K562 (cell line): ENCODE measurements around the gene BRD3. TPM values are rescaled to one million over a fixed set of nuclear protein-coding genes. Genes with fewer than 3 reads are reported as not detected.

Source experiments
- ATAC-seq: fragments of 200-7000 bp; cut with Tn5 transposase; 3 replicates; pipeline ENCODE4 v1.9.1; 2020; ENCODE audit warnings: moderate library complexity
- BruUV-seq: library from RNA; stranded (reverse); fragments of 400-500 nt; replicated peaks from 2 replicates; lab custom pipeline; 2021; lab: Mats Ljungman, UMichigan
- CTCF ChIA-PET: fragments of 300-600 bp; formaldehyde crosslinking; extraction: SDS; loops from one replicate; lab custom pipeline; 2021; ENCODE audit warnings: low intra/inter-chr PET ratio; lab: Yijun Ruan, JAX
- POLR2A ChIA-PET: fragments of 300-600, 350-650 bp; sonication (Branson Sonifier 250); formaldehyde crosslinking; extraction: SDS; loops from one replicate; lab custom pipeline; 2021; ENCODE audit warnings: antibody characterized with exemption, inconsistent platforms; lab: Yijun Ruan, JAX
- DNase-seq, 4 experiments: peaks; one replicate each; pipeline versions ENCODE4 v3.0.0 to v3.0.0-alpha.2; 2011 to 2018; ENCODE audit warnings: low spot score in 3 of 4, mixed read lengths in 3 of 4; ENCODE audit errors: extremely low read depth in 1 of 4
- FAIRE-seq: peaks from 2 replicates; lab custom pipeline; 2011; peaks lifted over from hg19 to GRCh38; lab: Jason Lieb, UNC
- H2AFZ ChIP-seq: 2 replicates; pipeline ENCODE4 v1.6.0; 2011; ENCODE audit warnings: low read depth, low read length, control low read depth, inconsistent platforms
- H3K27ac ChIP-seq: fragments of 200-600 bp; 3 replicates; pipeline ENCODE4 v1.8.0; 2011; ENCODE audit warnings: low read depth, mild to moderate bottlenecking, control low read depth, inconsistent platforms, low read length, moderate library complexity, mixed read lengths; ENCODE audit errors: extremely low read depth
- H3K27me3 ChIP-seq, 2 experiments: fragments of 300-600 bp in 1 of 2; 2 replicates in 1 of 2; 3 replicates in 1 of 2; pipeline versions ENCODE4 v1.6.0 to v1.8.0; 2011; ENCODE audit warnings: inconsistent platforms in 2 of 2, low read length in 2 of 2, mild to moderate bottlenecking in 1 of 2, mixed read lengths in 1 of 2, moderate library complexity in 1 of 2; ENCODE audit not compliant: control insufficient read depth in 2 of 2, insufficient read depth in 2 of 2
- H3K36me3 ChIP-seq: fragments of 300-600 bp; 3 replicates; pipeline ENCODE4 v1.8.0; 2011; ENCODE audit warnings: mild to moderate bottlenecking, low read length, inconsistent platforms; ENCODE audit not compliant: control insufficient read depth, insufficient read depth
- H3K4me1 ChIP-seq, 2 experiments: fragments of 200-600 bp in 1 of 2; replicated peaks in 1 of 2; 2 replicates in 1 of 2; 3 replicates in 1 of 2; pipeline versions ENCODE4 v1.5.1 to v1.8.0; 2011; ENCODE audit warnings: inconsistent platforms in 2 of 2, low read length in 2 of 2, mild to moderate bottlenecking in 1 of 2, mixed read lengths in 1 of 2, moderate library complexity in 1 of 2; ENCODE audit not compliant: control insufficient read depth in 2 of 2, insufficient read depth in 2 of 2
- H3K4me2 ChIP-seq: 2 replicates; pipeline ENCODE4 v1.6.1; 2011; ENCODE audit warnings: low read length, control low read depth, inconsistent platforms, mixed read lengths; ENCODE audit not compliant: insufficient read depth
- H3K4me3 ChIP-seq: fragments of 200-600 bp; sonication (generic), shearing (Covaris generic); 2 replicates; pipeline ENCODE4 v1.5.1; 2016; ENCODE audit warnings: control low read depth, inconsistent platforms
- H3K79me2 ChIP-seq: fragments of 200-600 bp; 3 replicates; pipeline ENCODE4 v1.8.0; 2011; ENCODE audit warnings: low read length, inconsistent platforms; ENCODE audit not compliant: control insufficient read depth, insufficient read depth
- H3K9ac ChIP-seq, 2 experiments: 2 replicates each; pipeline versions ENCODE4 v1.6.0 to v1.6.1; 2011; ENCODE audit warnings: low read depth in 2 of 2, low read length in 2 of 2, control low read depth in 1 of 2, inconsistent platforms in 1 of 2, mild to moderate bottlenecking in 1 of 2, mixed read lengths in 1 of 2; ENCODE audit not compliant: insufficient read depth in 1 of 2
- H3K9me1 ChIP-seq: one replicate; pipeline ENCODE4 v1.6.0; 2011; ENCODE audit warnings: inconsistent platforms, mild to moderate bottlenecking, low read length, moderate library complexity; ENCODE audit not compliant: control insufficient read depth, insufficient read depth
- H3K9me3 ChIP-seq: replicated peaks from 2 replicates; pipeline ENCODE4 v1.5.1; 2011; ENCODE audit warnings: low read depth, low read length, inconsistent platforms; ENCODE audit not compliant: control insufficient read depth, insufficient read depth
- H4K20me1 ChIP-seq: replicated peaks from 2 replicates; pipeline ENCODE4 v1.6.1; 2011; ENCODE audit warnings: low read length, inconsistent platforms, mixed read lengths; ENCODE audit not compliant: control insufficient read depth, insufficient read depth
- DACH1 ChIP-seq: fragments of 450-650 bp; IDR thresholded peaks from 2 replicates; pipeline ENCODE4 v1.6.1; 2018; ENCODE audit not compliant: partially characterized antibody
- GTF2B ChIP-seq: IDR thresholded peaks from 2 replicates; pipeline ENCODE4 v1.6.1; 2011; ENCODE audit not compliant: insufficient read length; ENCODE audit errors: extremely low read depth
- HNRNPH1 ChIP-seq: fragments of 200-400 bp; formaldehyde crosslinking; optimal IDR thresholded peaks from 2 replicates; pipeline ENCODE3; 2017; ENCODE audit warnings: low read depth, mild to moderate bottlenecking, low read length, moderate library complexity
- KLF13 ChIP-seq: fragments of 450-650 bp; IDR thresholded peaks from 2 replicates; pipeline ENCODE4 v1.6.1; 2016; ENCODE audit warnings: missing genetic modification characterization, low read depth, mild to moderate bottlenecking, missing compliant biosample characterization, moderate library complexity, borderline replicate concordance
- SRSF7 ChIP-seq: fragments of 200-400 bp; formaldehyde crosslinking; optimal IDR thresholded peaks from 2 replicates; pipeline ENCODE3; 2017; ENCODE audit warnings: mild to moderate bottlenecking, low read depth, low read length
- TCF3 ChIP-seq: sonication (generic); formaldehyde crosslinking; IDR thresholded peaks from 2 replicates; pipeline ENCODE4 v1.4.0; 2020; ENCODE audit warnings: mild to moderate bottlenecking, missing genetic modification reagents
- TFE3 ChIP-seq: fragments of 450-650 bp; formaldehyde crosslinking; IDR thresholded peaks from 2 replicates; pipeline ENCODE4 v1.4.0; 2020; ENCODE audit warnings: mild to moderate bottlenecking, mixed read lengths
- WGBS: fragments of 100-300 bp; shearing (Covaris generic); methylation state at CpG from one replicate; pipeline ENCODE4 v1.1.6; 2016; ENCODE audit warnings: low coverage, mixed read lengths; ENCODE audit not compliant: insufficient coverage; ENCODE audit errors: missing lambda C conversion rate; 5-methylcytosine and 5-hydroxymethylcytosine counted together
- in situ Hi-C: fragments of 300-500 bp; cut with MboI; formaldehyde crosslinking; loops from 4 replicates; pipeline ENCODE4 v1.15.0; 2018; ENCODE audit warnings: inconsistent platforms, mixed read lengths
- intact Hi-C: fragments of 100-400 bp; cut with micrococcal nuclease; formaldehyde crosslinking; loops from 2 replicates; pipeline ENCODE4 v1.14.2; 2022
- polyA plus RNA-seq, 8 experiments: library from polyadenylated mRNA; depleted of rRNA in 4 of 8; stranded (reverse) in 5 of 8; unstranded in 3 of 8; fragments of >200 nt; fragmentation: Nextera tagmentation in 2 of 8; fragmentation: Illumina TruSeq in 1 of 8; extraction: Ambion mirVana in 2 of 8; extraction: Trizol in 1 of 8; gene quantifications; 2 replicates each; pipeline versions ENCODE4 v1.2.1 to v1.2.3, GENCODE V29; 2011 to 2014; ENCODE audit warnings: inconsistent platforms in 1 of 8, missing spikeins in 1 of 8
- total RNA-seq, 7 experiments: library from RNA; depleted of rRNA in 6 of 7; stranded (reverse); fragments of >200 nt in 6 of 7; fragmentation: Illumina TruSeq in 2 of 7; extraction: Trizol in 2 of 7; gene quantifications; 2 replicates each; pipeline versions ENCODE4 v1.2.1 to v1.2.3, GENCODE V29; 2011 to 2021; ENCODE audit warnings: low replicate concordance in 1 of 7

The BRD3 gene
- total and polyA plus RNA-seq, 9 of the 15 experiments (the other 6 are each of a cell fraction or from before 2014, with no cell fraction given), result 0.82 to 37.1 (median 4.2) TPM

GRCh38 chr9:133999851-134000265 lies 68.0 kb downstream of the BRD3 start:
- Histone ChIP-seq H3K9ac (no peak overlapping the region), H3K9me3 (no peaks in the 10 kb centered on the region), H3K4me1 (peaks cover 0 to 1% of the 10 kb centered on the region in 2 experiments; a peak in 1 of 5 replicates), H3K9me1 (no peaks in the 10 kb centered on the region), H3K27ac (no peak overlapping the region), H3K27me3 (peaks cover 3 to 27% of the 10 kb centered on the region in 2 experiments; a peak in 4 of 5 replicates), H3K79me2 (no peaks in the 10 kb centered on the region), H2AFZ (no peak overlapping the region), H3K4me2 (no peak overlapping the region), H3K4me3 (no peak overlapping the region), H4K20me1 (no peaks in the 10 kb centered on the region), H3K36me3 (no peaks in the 10 kb centered on the region)
- CTCF ChIA-PET, result no interaction called here
- 2% methylated on average over 6 of the region's 6 CpGs for WGBS
- BruUV-seq, result no TSS peak
- POLR2A ChIA-PET, result no interaction called here
- intact Hi-C loops, result no loop called here
- ATAC-seq, result no peak
- no peak for DNase-seq
- TF ChIP-seq TCF3 (CRISPR knock-in tag), result no peak
- no peak for TF ChIP-seq DACH1
- TF ChIP-seq HNRNPH1, result no peak
- no peak for TF ChIP-seq TFE3 (CRISPR knock-in tag)
- TF ChIP-seq GTF2B, result no peak
- no peak for TF ChIP-seq SRSF7
- no peak for TF ChIP-seq KLF13 (tag)
- in situ Hi-C loops, result loop anchor here (5.0 kb wide), 1 partner anchor 213 kb away; no protein-coding TSS in a partner anchor
- no peak for FAIRE-seq
